Measurements from ENCODE around the gene FLT3LG.
A peak's percentile ranks its signal among the peaks of the same experiment; 100 is the strongest.
"Not testable (repeated sequence)": the region's sequence is repeated elsewhere in the genome, so short reads cannot be mapped to it uniquely, and the experiment has no call there.

The FLT3LG gene

GRCh38 chr19:49463960-49464740 lies 9.9 kb upstream of the FLT3LG start:
- DNase-seq = no peak

- DNase-seq = no peak
Observed at GRCh38 chr19:49465371-49465770, 8.6 kb upstream of the FLT3LG start.

GRCh38 chr19:49468199-49468598 lies 5.8 kb upstream of the FLT3LG start:
- no peak for DNase-seq

DNA sequence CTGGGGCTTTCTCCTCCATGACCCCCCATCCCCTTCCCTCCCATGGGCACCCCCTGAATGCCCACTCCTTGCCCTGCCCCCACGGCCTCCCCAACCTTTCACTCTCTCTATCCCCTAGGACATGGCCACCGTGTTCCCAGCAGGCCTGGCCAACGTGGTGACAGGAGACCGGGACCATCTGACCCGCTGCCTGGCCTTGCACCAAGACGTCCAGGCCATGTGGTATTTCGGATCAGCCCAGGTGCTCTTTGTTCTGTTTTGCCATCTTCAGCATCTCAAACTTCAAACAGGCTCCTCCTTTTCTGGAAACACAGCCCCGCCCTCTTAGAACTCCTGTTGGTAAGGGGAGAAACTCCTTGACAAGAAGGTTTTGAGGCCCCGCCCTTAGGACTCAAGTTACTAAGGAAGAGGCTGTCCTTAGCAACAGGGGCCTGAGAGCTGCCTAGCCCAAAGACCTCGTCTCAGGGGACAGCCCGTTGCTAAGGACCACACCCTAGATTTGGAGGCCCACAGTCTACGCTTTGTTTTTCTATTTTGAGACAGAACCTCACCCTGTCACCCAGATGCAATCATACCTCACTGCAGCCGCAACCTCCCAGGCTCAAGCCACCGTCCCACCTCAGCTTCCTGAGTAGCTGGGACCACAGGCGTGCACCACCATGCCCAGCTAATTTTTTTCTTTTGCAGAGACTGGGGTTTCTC lies 5.1 kb upstream of the FLT3LG start:
- peak; percentile 84 for DNase-seq

DNA sequence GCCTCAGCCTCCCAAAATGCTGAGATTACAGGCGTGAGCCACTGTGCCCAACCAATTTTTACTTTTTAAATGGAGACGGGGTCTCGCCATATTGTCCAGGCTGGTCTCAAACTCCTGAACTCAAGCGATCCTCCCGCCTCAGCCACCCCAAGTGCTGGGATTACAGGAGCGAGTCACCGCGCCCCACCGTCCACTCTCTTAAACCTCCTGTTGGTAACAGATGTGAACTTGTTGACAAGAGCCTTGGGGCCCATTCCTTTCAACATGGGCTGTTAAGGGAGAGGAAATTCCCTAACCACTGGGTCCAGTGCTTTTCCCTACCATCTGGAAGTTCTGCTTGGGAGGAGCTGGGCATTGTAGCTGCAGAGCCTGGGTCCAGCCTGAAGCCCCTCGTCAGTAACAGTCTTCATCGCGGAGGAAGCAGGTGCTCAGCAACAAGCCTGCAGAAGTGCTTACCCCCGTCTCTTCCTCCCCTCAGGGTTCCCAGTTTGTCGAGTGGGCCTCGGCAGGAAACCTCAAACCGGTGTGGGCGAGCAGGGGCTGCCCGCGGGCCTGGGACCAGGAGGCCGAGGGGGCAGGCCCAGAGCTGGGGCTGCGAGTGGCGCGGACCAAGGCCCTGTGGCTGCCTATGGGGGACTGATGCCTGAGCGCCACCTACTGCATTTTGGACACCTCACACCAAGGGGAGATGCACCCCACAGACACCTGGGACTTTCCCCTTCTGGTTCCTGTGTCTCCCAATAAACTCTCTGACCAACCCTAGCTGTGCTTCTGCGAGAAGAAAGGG lies 4.0 kb upstream of the FLT3LG start:
- DNase-seq = no peak

GRCh38 chr19:49470615-49470978 lies 3.4 kb upstream of the FLT3LG start:
- DNase-seq = no peak

DNA sequence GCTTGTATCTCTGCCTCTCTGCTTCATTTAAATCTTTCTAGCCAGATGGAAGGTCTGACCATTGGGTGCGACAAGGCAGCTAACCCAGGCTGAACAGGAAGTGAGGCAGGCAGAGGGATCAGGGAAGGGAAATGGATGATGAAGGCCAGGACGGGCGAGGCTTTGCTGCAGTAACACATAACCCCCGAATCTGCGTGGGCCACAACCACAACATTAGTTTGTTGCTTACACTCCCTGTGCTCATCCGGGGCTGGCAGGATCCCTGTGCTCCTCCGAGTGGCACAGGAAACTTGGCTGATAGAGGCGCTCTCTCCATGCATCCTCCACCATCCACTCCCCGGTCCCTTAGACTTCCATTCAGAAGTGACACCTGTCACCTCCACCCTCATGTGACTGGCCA lies 1.1 kb upstream of the FLT3LG start:
- DNase-seq = no peak

DNA sequence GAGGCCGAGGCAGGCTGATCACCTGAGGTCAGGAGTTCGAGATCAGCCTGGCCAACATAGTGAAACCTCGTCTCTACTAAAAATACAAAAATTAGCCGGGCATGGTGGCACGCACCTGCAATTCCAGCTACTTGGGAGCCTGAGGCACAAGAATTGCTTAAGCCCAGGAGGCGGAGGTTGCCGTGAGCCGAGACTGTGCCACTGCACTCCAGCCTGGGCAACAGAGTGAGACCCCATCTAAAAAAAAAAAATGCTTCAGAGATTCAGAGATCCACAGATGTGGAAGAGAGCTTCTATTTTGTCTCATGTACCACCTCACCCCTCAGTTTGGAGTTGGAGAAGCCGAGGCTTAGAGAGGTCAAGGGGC lies 531 bp upstream of the FLT3LG start:
- DNase-seq = not testable (repeated sequence)

- no peak for DNase-seq
Observed at GRCh38 chr19:49474542-49474924, 518 bp downstream of the FLT3LG start.

- no peak for DNase-seq
Observed at GRCh38 chr19:49475191-49475917, 1.3 kb downstream of the FLT3LG start.

DNA sequence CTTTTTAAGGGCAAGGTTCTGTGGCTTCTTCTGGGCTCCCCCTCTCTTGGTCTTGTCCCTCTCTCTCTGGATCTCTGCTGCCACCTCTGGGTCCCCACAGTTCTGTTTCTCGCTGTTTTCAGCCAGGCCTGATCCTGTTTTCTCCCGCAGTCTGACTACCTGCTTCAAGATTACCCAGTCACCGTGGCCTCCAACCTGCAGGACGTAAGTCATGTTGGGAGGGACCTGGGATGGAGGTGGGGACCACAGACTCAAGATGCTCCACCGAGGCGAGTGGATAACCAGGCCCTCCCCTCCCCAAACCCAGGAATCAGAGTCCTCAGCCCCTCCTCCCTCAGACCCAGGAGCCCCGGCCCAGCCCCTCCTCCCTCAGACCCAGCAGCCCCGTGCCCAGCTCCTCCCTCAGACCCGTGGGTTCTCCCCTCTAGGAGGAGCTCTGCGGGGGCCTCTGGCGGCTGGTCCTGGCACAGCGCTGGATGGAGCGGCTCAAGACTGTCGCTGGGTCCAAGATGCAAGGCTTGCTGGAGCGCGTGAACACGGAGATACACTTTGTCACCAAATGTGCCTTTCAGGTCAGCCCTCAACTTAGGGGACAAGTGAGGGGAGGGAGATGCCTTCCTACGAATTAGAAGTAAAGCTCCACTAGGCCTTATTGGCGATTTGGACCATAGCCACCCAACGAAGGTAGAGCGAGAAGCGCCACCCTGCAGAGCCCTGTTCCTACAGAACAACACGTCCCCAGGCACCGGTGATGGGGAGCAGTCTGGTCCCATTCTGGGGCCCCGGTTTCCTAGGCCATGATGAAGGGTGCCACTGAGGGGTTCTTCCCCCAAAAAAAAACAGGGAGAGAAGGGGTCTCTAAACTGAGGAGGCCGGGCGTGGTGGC lies 2.2 kb downstream of the FLT3LG start:
- DNase-seq = peak; percentile 71

GRCh38 chr19:49479975-49480628 lies 6.1 kb downstream of the FLT3LG start:
- DNase-seq = no peak

- no peak for DNase-seq
Observed at GRCh38 chr19:49481020-49481683, 7.1 kb downstream of the FLT3LG start.

DNA sequence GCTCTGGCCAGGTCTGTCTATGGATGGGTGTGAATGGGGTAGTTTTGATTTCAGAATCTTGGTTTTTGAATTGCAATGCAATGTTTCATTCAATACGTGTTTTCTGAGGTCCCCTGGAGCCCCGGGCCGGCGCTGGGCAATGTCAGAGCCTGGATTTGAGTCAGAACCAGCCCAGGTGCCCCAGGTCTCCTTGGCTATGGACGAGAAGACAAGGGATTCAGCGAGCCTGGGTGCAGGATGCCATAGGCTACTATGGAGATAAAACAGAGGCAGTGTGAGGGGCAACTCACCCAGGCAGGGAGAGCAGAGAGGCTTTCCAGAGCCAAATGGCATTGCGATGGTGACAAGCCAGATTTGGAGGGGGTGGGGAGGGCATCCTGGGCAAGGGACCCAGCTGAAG lies 12.2 kb downstream of the FLT3LG start:
- no peak for DNase-seq

- DNase-seq = no peak
Observed at GRCh38 chr19:49486710-49487276, 12.8 kb downstream of the FLT3LG start.

GRCh38 chr19:49487277-49488045 lies 13.4 kb downstream of the FLT3LG start, which contains the start of gene RPL13A:
TSS of gene RPL13A (plus strand) at chr19:49487608. CDS start at chr19:49487630, 22 bp downstream.
- DNase-seq = peak; percentile 100

GRCh38 chr19:49488046-49488862 lies 14.2 kb downstream of the FLT3LG start:
- no peak for DNase-seq

DNA sequence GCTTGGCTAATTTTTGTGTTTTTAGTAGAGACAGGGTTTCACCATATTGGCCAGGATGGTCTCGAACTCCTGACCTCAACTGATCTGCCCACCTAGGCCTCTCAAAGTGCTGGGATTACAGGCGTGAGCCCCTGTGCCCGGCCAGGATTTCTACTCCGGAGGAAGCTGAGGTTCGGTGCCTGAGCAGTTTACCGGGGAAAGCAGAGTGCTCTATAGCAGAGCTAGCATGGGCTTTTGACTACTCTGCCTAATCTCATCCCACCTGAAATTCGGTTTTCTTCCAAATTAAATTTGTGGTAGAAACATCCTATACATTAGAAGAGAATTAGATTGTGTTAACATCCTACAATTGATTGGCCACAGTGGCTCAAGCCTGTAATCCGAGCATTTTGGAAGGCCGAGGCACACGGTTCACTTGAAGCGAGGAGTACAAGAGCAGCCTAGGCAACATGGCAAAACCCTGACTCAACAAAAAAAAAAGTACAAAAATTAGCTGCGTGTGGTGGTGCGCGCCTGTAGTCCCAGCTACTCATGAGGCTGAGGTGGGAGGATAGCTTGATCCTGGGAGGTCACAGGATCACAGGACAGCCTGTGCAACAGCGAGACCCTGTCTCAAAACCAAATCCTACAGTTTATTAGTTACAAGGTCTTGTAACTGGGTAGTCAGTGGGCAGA lies 15.0 kb downstream of the FLT3LG start:
- DNase-seq = no peak

Measured in right hindlimb (tissue), 1 donor.